EL (cell line): Measurements from ENCODE around the gene ZG16.

ENCODE experiments used
- DNase-seq: peaks from one replicate; pipeline ENCODE4 v3.0.0-alpha.2; 2016

The ZG16 gene

GRCh38 chr16:29831490-29831889, 53.4 kb downstream of the ZG16 start:
- no peak for DNase-seq
